GM12801 (cell line): ENCODE data around the gene GPATCH1.

Experiments used
- CTCF ChIP-seq: IDR thresholded peaks from one replicate; pipeline ENCODE4 v1.5.1; 2011; ENCODE audit warnings: control low read depth; ENCODE audit not compliant: insufficient read length; ENCODE audit errors: extremely low read depth

GPATCH1 gene

GRCh38 chr19:33132021-33132420, 51.0 kb downstream of the GPATCH1 start, which contains the start of gene WDR88:
Gene WDR88 (plus strand): TSS chr19:33132114. CDS start chr19:33132170, 56 bp downstream.
- TF ChIP-seq CTCF: no peak

GRCh38 chr19:33132425-33132824, 51.4 kb downstream of the GPATCH1 start:
- no peak for TF ChIP-seq CTCF

GRCh38 chr19:33133438-33134031, 52.6 kb downstream of the GPATCH1 start:
- TF ChIP-seq CTCF: no peak

- no peak for TF ChIP-seq CTCF
These were observed 53.6 kb downstream of the GPATCH1 start for GRCh38 chr19:33134571-33135041.

GRCh38 chr19:33139165-33139564, 58.2 kb downstream of the GPATCH1 start:
- no peak for TF ChIP-seq CTCF

GRCh38 chr19:33143897-33144405, 63.0 kb downstream of the GPATCH1 start:
- TF ChIP-seq CTCF: peak; percentile 12

- no peak for TF ChIP-seq CTCF
These were observed 65.2 kb downstream of the GPATCH1 start for GRCh38 chr19:33146209-33146608.
